Spleen (tissue), 11 donors: Measurements from ENCODE around the gene GLIS1. TPM values are rescaled to one million over a fixed set of nuclear protein-coding genes. Genes with fewer than 3 reads are reported as not detected.

Source experiments
- DNase-seq: peaks from one replicate; pipeline ENCODE4 v3.0.0-alpha.2; 2020
- H3K27ac ChIP-seq, 8 donors: fragments of 200-600 bp; sonication (generic) in 7 of 8; 1 replicate in 4 of 8; 2 replicates in 4 of 8; pipeline versions ENCODE4 v1.5.0 to v1.8.0; 2016 to 2021; ENCODE audit warnings: inconsistent platforms in 4 of 8, mild to moderate bottlenecking in 4 of 8, moderate library complexity in 1 of 8
- H3K27me3 ChIP-seq, 7 donors: fragments of 200-600 bp; sonication (generic) in 6 of 7; replicated peaks in 1 of 7; 1 replicate in 4 of 7; 2 replicates in 3 of 7; pipeline versions ENCODE4 v1.5.0 to v1.8.0; 2016 to 2021; ENCODE audit warnings: inconsistent platforms in 3 of 7, mild to moderate bottlenecking in 1 of 7
- H3K36me3 ChIP-seq, 6 donors: fragments of 200-600 bp; sonication (generic) in 5 of 6; 1 replicate in 4 of 6; 2 replicates in 2 of 6; pipeline versions ENCODE4 v1.5.0 to v1.8.0; 2016 to 2021; ENCODE audit warnings: inconsistent platforms in 2 of 6
- H3K4me1 ChIP-seq, 6 donors: fragments of 200-600 bp; sonication (generic) in 5 of 6; 1 replicate in 3 of 6; 2 replicates in 3 of 6; pipeline versions ENCODE4 v1.5.0 to v1.8.0; 2016 to 2021; ENCODE audit warnings: inconsistent platforms in 3 of 6
- H3K4me3 ChIP-seq, 8 donors: fragments of 200-600 bp; sonication (generic) in 7 of 8; 1 replicate in 4 of 8; 2 replicates in 4 of 8; pipeline versions ENCODE4 v1.5.0 to v1.8.0; 2016 to 2021; ENCODE audit warnings: inconsistent platforms in 4 of 8, mild to moderate bottlenecking in 4 of 8, moderate library complexity in 2 of 8
- H3K9me3 ChIP-seq, 8 donors: fragments of 200-600 bp; sonication (generic) in 7 of 8; 1 replicate in 4 of 8; 2 replicates in 4 of 8; pipeline versions ENCODE4 v1.5.0 to v1.8.0; 2016 to 2021; ENCODE audit warnings: inconsistent platforms in 4 of 8
- CTCF ChIP-seq, 11 experiments: fragments of 200-600 bp in 7 of 11; fragments of 450-650 bp in 4 of 11; sonication (generic) in 4 of 11; IDR thresholded peaks in 8 of 11; conservative IDR thresholded peaks in 3 of 11; 1 replicate in 7 of 11; 2 replicates in 4 of 11; pipeline versions ENCODE4 v1.4.0 to v1.8.0; 2016 to 2021; ENCODE audit warnings: antibody characterized with exemption in 11 of 11, inconsistent platforms in 4 of 11, mild to moderate bottlenecking in 1 of 11
- POLR2A ChIP-seq, 3 donors: fragments of 450-650 bp; IDR thresholded peaks; one replicate each; pipeline ENCODE4 v1.5.1; 2017; ENCODE audit warnings: antibody characterized with exemption in 3 of 3, mild to moderate bottlenecking in 1 of 3
- POLR2AphosphoS5 ChIP-seq, 3 donors: sonication (generic); formaldehyde crosslinking; IDR thresholded peaks; one replicate each; pipeline ENCODE4 v1.5.1; 2017; ENCODE audit warnings: antibody characterized with exemption in 3 of 3
- WGBS, 5 donors: extraction: QIAGEN DNeasy Blood & Tissue Kit in 3 of 5; methylation state at CpG; one replicate each; pipeline versions ENCODE4 v1.1.5 to v1.1.7; 2013 to 2018; 5-methylcytosine and 5-hydroxymethylcytosine counted together
- intact Hi-C: fragments of 100-400 bp; cut with DNase I; formaldehyde crosslinking; loops from one replicate; pipeline ENCODE4 v1.15.0; 2023; ENCODE audit warnings: low total_unique reads
- polyA plus RNA-seq, 3 donors: library from polyadenylated mRNA; stranded (reverse); fragments of 200-250 nt; gene quantifications; one replicate each; pipeline ENCODE4 v1.2.1, GENCODE V29; 2013
- total RNA-seq, 7 donors: library from RNA; depleted of rRNA in 3 of 7; stranded (reverse); fragments of >200 nt in 3 of 7; fragmentation: NEBNext Ultra II Directional in 4 of 7; extraction: Animal tissue kit (Norgen Biotek cat#: 25700) in 4 of 7; gene quantifications; one replicate each; pipeline versions ENCODE4 v1.1.0 to v1.2.1, GENCODE V29; 2016 to 2021
- donor health status: healthy with polysubstance abuse.
- donor health status: DM: no; HTN: no; CAD: no; lungs with moderate emphysema.
- donor health status: DM: no; HTN: no; CAD: no.
- donor health status: Bipolar disorder and iron deficiency.
- donor health status: healthy.
- donor health status: DM: no; HTN: no; CAD: no.
- donor health status: DM: yes; HTN: yes; CAD: no.

The GLIS1 gene
- total and polyA plus RNA-seq, 10 donors, result 0.04 to 0.39 (median 0.26) TPM; not detected in 5

- peaks cover 0 to 27% (median 2%) of the 10 kb centered on the region in 7 donors for H3K27me3 ChIP-seq
- H3K4me1 ChIP-seq, result no peaks in the 10 kb centered on the region
- WGBS, 5 donors, result 89 to 91% (median 89%) methylated on average over 7 to 8 of the region's 8 CpGs
- no peak for DNase-seq
- intact Hi-C loops, result no loop called here
- H3K4me3 ChIP-seq, result no peak overlapping the region
- TF ChIP-seq POLR2A (IDR thresholded peaks at IDR 0.05), result no peak
- TF ChIP-seq POLR2AphosphoS5 (IDR thresholded peaks at IDR 0.05), result no peak
- no peak for TF ChIP-seq CTCF (IDR thresholded peaks at IDR 0.05 in 8 of 11, conservative IDR thresholded peaks at IDR 0.05 in 3 of 11)
- no peaks in the 10 kb centered on the region for H3K36me3 ChIP-seq
- no peaks in the 10 kb centered on the region for H3K9me3 ChIP-seq
- H3K27ac ChIP-seq, result no peak overlapping the region
Observed at GRCh38 chr1:53731779-53732305, 7.1 kb downstream of the GLIS1 start.

GRCh38 chr1:53731043-53731600 is 7.8 kb downstream of the GLIS1 start:
- no peaks in the 10 kb centered on the region for H3K9me3 ChIP-seq
- no peak for TF ChIP-seq CTCF (IDR thresholded peaks at IDR 0.05 in 8 of 11, conservative IDR thresholded peaks at IDR 0.05 in 3 of 11)
- no peak for TF ChIP-seq POLR2AphosphoS5 (IDR thresholded peaks at IDR 0.05)
- no peak for TF ChIP-seq POLR2A (IDR thresholded peaks at IDR 0.05)
- no peaks in the 10 kb centered on the region for H3K36me3 ChIP-seq
- H3K27me3 ChIP-seq, result peaks cover 0 to 20% (median 0%) of the 10 kb centered on the region in 7 donors
- DNase-seq, result no peak
- H3K27ac ChIP-seq, result no peak overlapping the region
- intact Hi-C loops, result no loop called here
- no peaks in the 10 kb centered on the region for H3K4me1 ChIP-seq
- WGBS, 5 donors, result 86 to 96% (median 89%) methylated on average over 9 to 10 of the region's 10 CpGs
- H3K4me3 ChIP-seq, result no peak overlapping the region

GRCh38 chr1:53730224-53730865 is 8.6 kb downstream of the GLIS1 start:
- TF ChIP-seq CTCF (IDR thresholded peaks at IDR 0.05 in 8 of 11, conservative IDR thresholded peaks at IDR 0.05 in 3 of 11) (no peak), POLR2A (IDR thresholded peaks at IDR 0.05) (no peak), POLR2AphosphoS5 (IDR thresholded peaks at IDR 0.05) (no peak)
- Histone ChIP-seq H3K4me3 (no peak overlapping the region), H3K27me3 (peaks cover 0 to 13% (median 0%) of the 10 kb centered on the region in 7 donors), H3K4me1 (no peaks in the 10 kb centered on the region), H3K36me3 (no peaks in the 10 kb centered on the region), H3K27ac (no peak overlapping the region), H3K9me3 (no peaks in the 10 kb centered on the region)
- 90 to 95% (median 92%) methylated on average over 12 of the region's 12 CpGs for WGBS, 5 donors
- no peak for DNase-seq
- intact Hi-C loops, result no loop called here

- intact Hi-C loops, result no loop called here
- H3K4me3 ChIP-seq, result no peak overlapping the region
- WGBS, 5 donors, result 90 to 95% (median 93%) methylated on average over 16 of the region's 16 CpGs
- no peaks in the 10 kb centered on the region for H3K36me3 ChIP-seq
- H3K27me3 ChIP-seq, result peaks cover 0 to 6% (median 0%) of the 10 kb centered on the region in 7 donors
- no peak for DNase-seq
- H3K9me3 ChIP-seq, result no peaks in the 10 kb centered on the region
- H3K4me1 ChIP-seq, result no peaks in the 10 kb centered on the region
- H3K27ac ChIP-seq, result no peak overlapping the region
- TF ChIP-seq POLR2AphosphoS5 (IDR thresholded peaks at IDR 0.05) (no peak), POLR2A (IDR thresholded peaks at IDR 0.05) (no peak), CTCF (IDR thresholded peaks at IDR 0.05 in 8 of 11, conservative IDR thresholded peaks at IDR 0.05 in 3 of 11) (no peak)
Observed at GRCh38 chr1:53729456-53730223, 9.3 kb downstream of the GLIS1 start.
